Type B pancreatic cell (in vitro differentiated cells): ENCODE results near the gene CFAP410. TPM values are rescaled to one million over a fixed set of nuclear protein-coding genes. Genes with fewer than 3 reads are reported as not detected.

ENCODE experiments used
- DNase-seq: peaks from one replicate; pipeline ENCODE4 v3.0.0; 2021; ENCODE audit warnings: mixed read lengths; ENCODE audit not compliant: unreplicated experiment; ENCODE audit errors: extremely low spot score
- H3K27ac Mint-ChIP-seq: 2 replicates; pipeline ENCODE4 v1.8.0; 2021; ENCODE audit warnings: mild to moderate bottlenecking, mixed read lengths
- H3K27me3 Mint-ChIP-seq: 2 replicates; pipeline ENCODE4 v1.8.0; 2021; ENCODE audit warnings: mixed read lengths
- H3K36me3 Mint-ChIP-seq: 2 replicates; pipeline ENCODE4 v1.8.0; 2021; ENCODE audit warnings: mixed read lengths
- H3K4me1 Mint-ChIP-seq: one replicate; pipeline ENCODE4 v1.8.0; 2021; ENCODE audit warnings: mixed read lengths; ENCODE audit not compliant: unreplicated experiment
- H3K4me3 Mint-ChIP-seq: 2 replicates; pipeline ENCODE4 v1.8.0; 2021; ENCODE audit warnings: mild to moderate bottlenecking, mixed read lengths
- H3K9me3 Mint-ChIP-seq: 2 replicates; pipeline ENCODE4 v1.8.0; 2021; ENCODE audit warnings: mixed read lengths
- CTCF ChIP-seq: fragments of 200-600 bp; sonication (generic); conservative IDR thresholded peaks from 2 replicates; pipeline ENCODE4 v1.5.0; 2021; ENCODE audit warnings: antibody characterized with exemption, mild to moderate bottlenecking
- long read RNA-seq: library from polyadenylated mRNA; unstranded; transcript quantifications from one replicate; pipeline ENCODE4 v2.0.0, GENCODE V29; 2020
- total RNA-seq: library from RNA; stranded (reverse); gene quantifications from 2 replicates; pipeline ENCODE4 v1.2.1, GENCODE V29; 2021; ENCODE audit warnings: low replicate concordance

Gene CFAP410
- total RNA-seq: 15.1 and 23.1 TPM in 2 replicates
- long read RNA-seq: 0 reads

GRCh38 chr21:44338971-44339910 is at the start of gene CFAP410:
TSS of gene CFAP410 (minus strand) at chr21:44339390. CDS start at chr21:44339194, 196 bp downstream.
- Mint-ChIP-seq H3K27me3 (no peaks in the 10 kb centered on the region), H3K4me1 (peaks cover 20% of the 10 kb centered on the region), H3K27ac (peak within 1 kb of the TSS; percentile 98), H3K36me3 (no peaks in the 10 kb centered on the region), H3K9me3 (no peaks in the 10 kb centered on the region), H3K4me3 (peak within 1 kb of the TSS; percentile 93)
- DNase-seq: peak; percentile 96
- no peak for TF ChIP-seq CTCF

GRCh38 chr21:44384968-44385367 is 45.8 kb upstream of the CFAP410 start:
- no peak overlapping the region for H3K27ac Mint-ChIP-seq
- H3K4me3 Mint-ChIP-seq: no peak overlapping the region
- no peak for TF ChIP-seq CTCF
- H3K36me3 Mint-ChIP-seq: peaks cover 4% of the 10 kb centered on the region
- H3K27me3 Mint-ChIP-seq: peaks cover 13% of the 10 kb centered on the region
- no peak for DNase-seq
- H3K4me1 Mint-ChIP-seq: no peaks in the 10 kb centered on the region
- H3K9me3 Mint-ChIP-seq: peaks cover 4% of the 10 kb centered on the region

DNA sequence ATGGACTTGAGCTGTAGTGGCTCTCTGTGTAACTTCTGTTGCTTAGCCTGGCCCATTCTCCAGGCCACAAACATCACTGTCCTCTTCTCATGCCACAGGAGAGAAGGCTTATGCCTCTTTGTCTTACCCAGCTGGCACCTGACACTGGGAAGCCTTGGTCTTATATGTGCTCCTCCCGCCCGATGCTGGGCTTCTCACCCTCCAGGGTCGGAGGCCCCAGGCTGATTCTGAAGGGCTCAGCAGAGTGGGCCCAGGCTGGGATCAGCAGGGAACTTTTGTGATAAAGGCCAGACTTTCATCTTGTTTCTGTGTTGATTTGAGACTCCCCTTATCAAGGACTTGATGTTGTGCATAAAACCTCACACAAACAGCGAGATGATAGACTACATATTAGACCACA is 44.0 kb upstream of the CFAP410 start:
- Mint-ChIP-seq H3K9me3 (peaks cover 4% of the 10 kb centered on the region), H3K36me3 (peaks cover 4% of the 10 kb centered on the region), H3K27me3 (peaks cover 13% of the 10 kb centered on the region), H3K4me1 (no peaks in the 10 kb centered on the region), H3K27ac (no peak overlapping the region), H3K4me3 (no peak overlapping the region)
- peak; percentile 43 for DNase-seq
- TF ChIP-seq CTCF: no peak

- H3K27ac Mint-ChIP-seq: no peak overlapping the region
- no peak overlapping the region for H3K4me3 Mint-ChIP-seq
- peak; percentile 34 for DNase-seq
- H3K9me3 Mint-ChIP-seq: peaks cover 4% of the 10 kb centered on the region
- no peaks in the 10 kb centered on the region for H3K4me1 Mint-ChIP-seq
- H3K36me3 Mint-ChIP-seq: peaks cover 4% of the 10 kb centered on the region
- TF ChIP-seq CTCF: no peak
- peaks cover 13% of the 10 kb centered on the region for H3K27me3 Mint-ChIP-seq
These were observed 43.3 kb upstream of the CFAP410 start for GRCh38 chr21:44382536-44382935.

GRCh38 chr21:44381874-44382273 is 42.7 kb upstream of the CFAP410 start:
- Mint-ChIP-seq H3K4me3 (no peak overlapping the region), H3K9me3 (peaks cover 4% of the 10 kb centered on the region), H3K27ac (no peak overlapping the region), H3K36me3 (peaks cover 4% of the 10 kb centered on the region), H3K27me3 (peaks cover 16% of the 10 kb centered on the region), H3K4me1 (no peaks in the 10 kb centered on the region)
- no peak for DNase-seq
- TF ChIP-seq CTCF: no peak
